Measurements from ENCODE around the gene RNF145.
"Not testable (repeated sequence)": the region's sequence is repeated elsewhere in the genome, so short reads cannot be mapped to it uniquely, and the experiment has no call there.

The RNF145 gene

GRCh38 chr5:159155960-159156359 is 53.4 kb downstream of the RNF145 start:
- DNase-seq, result no peak

DNA sequence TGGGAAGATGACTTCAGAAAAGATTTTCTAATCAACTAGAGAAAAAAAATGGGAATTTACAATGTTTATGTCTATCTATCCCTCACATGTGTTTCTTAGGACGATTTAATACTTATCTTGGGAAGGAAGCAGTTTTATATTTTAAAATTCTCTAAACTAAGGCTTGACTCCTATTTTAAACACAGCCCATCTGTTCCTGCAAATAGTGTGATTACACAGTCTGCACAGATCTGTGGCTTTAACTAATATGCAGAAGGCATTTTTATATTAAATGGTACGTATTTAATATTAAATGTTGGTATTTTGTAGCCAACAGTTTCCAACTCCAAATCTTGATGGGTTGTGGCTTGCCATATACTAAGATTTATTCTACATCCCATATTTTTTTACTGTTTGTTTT is 56.5 kb downstream of the RNF145 start:
- no peak for DNase-seq

DNA sequence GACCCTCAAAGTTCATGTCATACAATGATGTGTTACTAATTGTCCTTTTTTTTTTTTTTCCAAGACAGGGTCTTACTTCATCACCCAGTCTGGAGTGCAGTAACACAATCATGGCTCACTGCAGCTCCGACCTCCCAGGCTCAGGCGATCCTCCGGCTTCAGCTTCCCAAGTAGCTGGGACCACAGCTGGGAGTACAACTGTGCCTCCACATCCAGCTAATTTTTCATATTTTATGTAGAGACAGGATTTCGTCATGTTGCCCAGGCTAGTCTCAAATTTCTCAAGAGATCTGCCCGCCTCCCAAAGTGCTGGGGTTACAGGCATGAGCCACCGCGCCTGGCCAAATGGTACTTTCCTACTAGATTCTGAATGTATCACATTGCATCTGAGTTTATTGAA is 60.3 kb downstream of the RNF145 start:
- no peak for DNase-seq

- DNase-seq, result no peak
These were observed 61.4 kb downstream of the RNF145 start for GRCh38 chr5:159147976-159148375.

GRCh38 chr5:159146839-159147238 is 62.5 kb downstream of the RNF145 start:
- DNase-seq, result no peak

DNA sequence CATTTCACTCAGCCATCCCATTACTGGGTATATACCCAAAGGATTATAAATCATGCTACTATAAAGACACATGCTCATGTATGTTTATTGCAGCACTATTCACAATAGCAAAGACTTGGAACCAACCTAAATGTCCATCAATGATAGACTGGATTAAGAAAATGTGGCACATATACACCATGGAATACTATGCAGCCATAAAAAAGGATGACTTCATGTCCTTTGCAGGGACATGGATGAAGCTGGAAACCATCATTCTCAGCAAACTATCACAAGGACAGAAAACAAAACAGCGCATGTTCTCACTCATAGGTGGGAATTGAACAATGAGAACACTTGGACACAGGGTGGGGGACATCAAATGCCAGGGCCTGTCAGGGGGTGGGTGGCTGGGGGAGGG is 64.2 kb downstream of the RNF145 start:
- DNase-seq, result not testable (repeated sequence)

DNA sequence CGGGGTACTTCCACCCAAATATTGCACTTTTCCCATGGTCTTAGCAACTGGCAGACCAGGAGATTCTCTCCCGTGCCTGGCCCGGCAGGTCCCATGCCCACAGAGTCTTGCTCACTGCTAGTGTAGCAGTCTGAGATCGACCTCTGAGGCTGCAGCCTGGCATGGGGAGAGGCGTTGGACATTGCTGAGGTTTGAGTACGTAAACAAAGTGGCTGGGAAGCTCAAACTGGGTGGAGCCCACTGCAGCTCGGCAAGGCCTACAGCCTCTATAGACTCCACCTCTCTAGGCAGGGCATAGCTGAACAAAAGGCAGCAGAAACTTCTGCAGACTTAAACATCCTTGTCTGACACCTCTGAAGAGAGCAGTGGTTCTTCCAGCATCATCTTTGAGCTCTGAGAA is 69.6 kb downstream of the RNF145 start:
- DNase-seq, result no peak

DNA sequence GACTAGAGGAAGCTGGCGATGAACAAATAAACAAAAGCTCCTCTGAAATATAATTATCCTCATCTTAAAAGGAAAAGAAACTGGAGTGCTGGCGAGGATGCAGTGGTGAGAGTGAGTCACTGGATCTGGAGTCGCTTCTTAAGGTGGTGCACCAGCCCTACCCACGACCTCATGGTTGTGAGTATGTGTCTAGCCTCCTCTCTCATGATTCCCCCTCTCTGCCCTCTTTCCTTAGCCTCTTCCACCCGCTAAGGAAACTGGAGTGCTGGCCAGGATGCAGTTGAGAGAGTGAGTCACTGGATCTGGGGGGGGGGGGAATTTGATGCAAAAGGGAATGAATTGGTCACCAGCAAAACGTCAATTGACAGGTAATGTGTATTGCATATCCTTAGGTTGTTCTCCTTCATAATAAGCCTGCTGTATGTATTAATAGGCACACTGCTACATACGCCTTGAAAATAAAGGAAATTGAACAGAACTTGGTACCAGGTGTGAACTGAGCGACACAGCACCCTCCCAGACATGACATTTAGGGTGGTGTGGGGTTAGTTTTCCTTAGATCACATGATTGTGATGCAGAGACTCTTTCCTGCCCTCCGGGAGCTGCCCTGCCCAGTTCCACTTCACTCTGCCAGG is 73.3 kb downstream of the RNF145 start:
- DNase-seq, result no peak

GRCh38 chr5:159133041-159133741 is 76.2 kb downstream of the RNF145 start:
- DNase-seq, result no peak

- DNase-seq, result no peak
These were observed 76.8 kb downstream of the RNF145 start for GRCh38 chr5:159132429-159133040.

GRCh38 chr5:159131951-159132350 is 77.4 kb downstream of the RNF145 start:
- no peak for DNase-seq

- no peak for DNase-seq
These were observed 78.5 kb downstream of the RNF145 start for GRCh38 chr5:159130871-159131270.

GRCh38 chr5:159128070-159128541 is 81.2 kb downstream of the RNF145 start:
- DNase-seq, result peak; percentile 68

DNA sequence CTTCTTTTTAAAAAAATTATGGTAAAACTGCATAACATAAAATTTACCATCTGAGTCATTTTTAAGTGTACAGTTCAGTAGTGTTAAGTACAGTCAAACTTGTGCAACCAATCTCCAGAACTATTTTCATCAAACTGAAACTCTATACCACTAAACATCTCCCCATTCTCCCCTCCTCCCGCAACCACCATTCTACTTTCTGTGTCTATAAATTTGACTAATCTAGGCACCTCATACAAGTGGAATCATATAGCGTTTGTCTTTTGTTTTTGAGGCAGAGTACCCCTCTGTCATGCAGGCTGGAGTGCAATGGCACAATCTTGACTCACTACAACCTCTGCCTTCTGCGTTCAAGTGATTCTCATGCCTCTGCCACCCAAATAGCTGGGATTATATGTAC is 85.7 kb downstream of the RNF145 start:
- DNase-seq, result no peak

DNA sequence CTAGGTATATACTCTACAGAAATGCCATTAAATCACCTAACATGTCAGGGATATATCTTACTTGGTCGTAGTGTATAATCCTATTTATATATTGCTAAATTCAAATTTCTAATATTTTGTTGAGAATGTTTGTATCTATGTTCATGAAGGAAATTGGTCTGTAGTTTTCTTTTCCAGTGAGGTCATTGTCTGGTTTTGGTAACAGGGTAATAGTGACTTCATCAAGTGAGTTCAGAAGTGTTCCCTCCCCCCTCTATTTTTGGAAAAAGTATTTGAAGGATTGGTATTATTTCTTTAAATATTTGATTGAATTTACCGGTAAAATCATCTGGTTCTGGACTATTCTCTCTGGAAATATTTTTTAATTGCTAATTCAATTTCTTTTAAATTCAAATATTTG is 86.2 kb downstream of the RNF145 start:
- no peak for DNase-seq

DNA sequence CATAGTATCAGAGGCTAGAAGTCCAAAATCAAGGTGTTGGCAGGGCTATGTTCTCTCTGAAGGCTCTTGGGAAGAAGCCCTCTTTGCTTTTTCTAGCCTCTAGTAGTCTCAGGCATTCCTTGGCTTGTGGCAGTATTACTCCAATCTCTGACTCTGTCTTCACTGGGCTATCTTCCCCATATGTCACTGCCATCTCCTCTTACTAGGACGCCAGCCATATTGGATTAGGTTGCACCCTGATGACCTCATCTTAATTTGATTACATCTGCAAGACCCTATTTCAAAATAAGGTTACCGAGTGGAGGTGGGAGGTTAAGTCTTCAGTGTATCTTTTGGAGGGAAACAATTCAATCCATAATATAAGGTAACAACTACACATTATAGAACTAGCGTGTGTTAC is 88.3 kb downstream of the RNF145 start:
- DNase-seq, result no peak

DNA sequence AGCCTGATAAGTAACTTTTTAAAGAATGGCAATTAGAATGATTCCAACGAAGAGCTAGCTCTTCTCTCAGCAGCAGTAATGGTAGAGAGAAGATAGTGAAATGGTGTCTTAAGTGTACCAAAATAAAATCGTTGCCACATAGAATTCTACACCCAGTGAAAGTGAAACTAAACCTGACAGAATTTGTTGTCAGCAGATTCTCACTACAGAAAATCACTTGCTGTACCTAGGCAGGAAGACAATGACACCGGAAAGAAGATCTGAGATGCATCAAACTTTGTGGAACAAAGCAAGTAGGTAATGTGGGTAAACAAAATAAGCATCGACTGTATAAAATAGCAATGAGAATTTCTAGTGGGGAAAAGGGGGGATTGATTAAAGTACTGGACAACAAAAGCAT is 88.9 kb downstream of the RNF145 start:
- no peak for DNase-seq

DNA sequence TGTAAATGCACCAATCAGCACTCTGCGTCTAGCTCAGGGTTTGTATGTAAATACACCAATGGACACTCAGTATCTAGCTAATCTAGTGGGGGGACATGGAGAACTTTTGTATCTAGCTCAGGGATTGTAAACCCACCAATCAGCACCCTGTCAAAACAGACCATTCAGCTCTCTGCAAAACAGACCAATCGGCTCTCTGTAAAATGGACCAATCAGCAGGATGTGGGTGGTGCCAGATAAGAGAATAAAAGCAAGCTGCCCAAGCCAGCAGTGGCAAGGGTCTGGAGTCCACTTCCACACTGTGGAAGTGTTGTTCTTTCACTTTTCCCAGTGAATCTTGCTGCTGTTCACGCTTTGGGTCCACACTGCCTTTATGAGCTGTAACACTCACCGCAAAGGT is 89.5 kb downstream of the RNF145 start:
- not testable (repeated sequence) for DNase-seq

GRCh38 chr5:159118958-159119659 is 90.2 kb downstream of the RNF145 start:
- DNase-seq, result not testable (repeated sequence)

GRCh38 chr5:159113405-159113804 is 95.9 kb downstream of the RNF145 start:
- no peak for DNase-seq

DNA sequence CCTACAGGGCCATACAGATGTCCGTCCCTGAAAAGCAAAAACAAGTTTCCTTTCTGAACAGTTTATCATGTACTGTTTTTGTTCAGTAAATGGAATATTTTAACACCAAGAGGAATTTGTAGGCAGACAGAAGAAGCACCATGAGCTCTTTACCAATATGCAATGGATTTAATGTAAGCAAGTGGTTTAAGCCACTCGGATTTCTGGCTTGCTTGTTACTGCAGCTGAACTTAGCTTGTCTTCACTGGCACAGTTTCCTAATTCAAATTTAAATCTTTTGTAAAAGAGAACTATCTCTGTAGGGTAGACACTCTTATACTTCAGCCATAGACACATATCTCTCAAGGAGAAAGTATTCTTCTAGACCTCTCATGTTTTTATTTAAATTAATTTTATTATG is 96.9 kb downstream of the RNF145 start:
- no peak for DNase-seq

Data from left hindlimb (tissue), 1 donor.